OCI-LY7 (cell line): ENCODE data around the gene DNAJC8.

Experiments
- EZH2phosphoT487 ChIP-seq: fragments of 200-600 bp; sonication (generic); IDR thresholded peaks from 2 replicates; pipeline ENCODE4 v1.6.1; 2018; ENCODE audit warnings: low read depth, borderline replicate concordance, mild to moderate bottlenecking, mixed run types, antibody characterized with exemption, low read length, moderate library complexity, mixed read lengths
- TF ChIP-seq, protein P1 (sequence below): fragments of 200-600 bp; sonication (generic); conservative IDR thresholded peaks from 2 replicates; pipeline ENCODE4 v1.5.1; 2014; ENCODE audit warnings: mild to moderate bottlenecking, antibody characterized with exemption, low read length, moderate library complexity, mixed read lengths

DNA sequence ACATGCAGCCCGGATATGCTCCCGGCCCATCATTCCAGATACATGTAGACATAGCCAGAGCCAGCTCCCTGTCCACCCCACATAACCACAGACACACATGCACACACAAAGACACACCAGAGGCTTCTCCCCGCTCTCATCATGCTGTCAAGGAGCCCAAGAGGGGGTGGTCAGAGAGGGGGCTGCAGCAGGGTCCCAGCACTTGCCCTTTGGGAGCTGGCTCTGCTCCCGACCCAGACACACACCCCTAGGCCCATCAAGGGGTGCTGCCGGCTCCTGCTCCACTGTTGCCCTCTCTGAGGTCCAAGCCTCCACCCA, 58.9 kb downstream of the DNAJC8 start:
- TF ChIP-seq, protein P1, sequence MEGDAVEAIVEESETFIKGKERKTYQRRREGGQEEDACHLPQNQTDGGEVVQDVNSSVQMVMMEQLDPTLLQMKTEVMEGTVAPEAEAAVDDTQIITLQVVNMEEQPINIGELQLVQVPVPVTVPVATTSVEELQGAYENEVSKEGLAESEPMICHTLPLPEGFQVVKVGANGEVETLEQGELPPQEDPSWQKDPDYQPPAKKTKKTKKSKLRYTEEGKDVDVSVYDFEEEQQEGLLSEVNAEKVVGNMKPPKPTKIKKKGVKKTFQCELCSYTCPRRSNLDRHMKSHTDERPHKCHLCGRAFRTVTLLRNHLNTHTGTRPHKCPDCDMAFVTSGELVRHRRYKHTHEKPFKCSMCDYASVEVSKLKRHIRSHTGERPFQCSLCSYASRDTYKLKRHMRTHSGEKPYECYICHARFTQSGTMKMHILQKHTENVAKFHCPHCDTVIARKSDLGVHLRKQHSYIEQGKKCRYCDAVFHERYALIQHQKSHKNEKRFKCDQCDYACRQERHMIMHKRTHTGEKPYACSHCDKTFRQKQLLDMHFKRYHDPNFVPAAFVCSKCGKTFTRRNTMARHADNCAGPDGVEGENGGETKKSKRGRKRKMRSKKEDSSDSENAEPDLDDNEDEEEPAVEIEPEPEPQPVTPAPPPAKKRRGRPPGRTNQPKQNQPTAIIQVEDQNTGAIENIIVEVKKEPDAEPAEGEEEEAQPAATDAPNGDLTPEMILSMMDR: no peak
- no peak for TF ChIP-seq EZH2phosphoT487
